Left ventricle myocardium inferior (tissue), 1 donor: Measurements from ENCODE around the gene PPP2R2C. TPM values are rescaled to one million over a fixed set of nuclear protein-coding genes. Genes with fewer than 3 reads are reported as not detected.

Source experiments
- DNase-seq: peaks from one replicate; pipeline ENCODE4 v3.0.0-alpha.2; 2020
- H3K27ac ChIP-seq: fragments of 200-600 bp; replicated peaks from 2 replicates; pipeline ENCODE4 v1.8.0; 2021
- H3K27me3 ChIP-seq: fragments of 200-600 bp; 2 replicates; pipeline ENCODE4 v1.8.0; 2021; ENCODE audit warnings: low read depth
- H3K36me3 ChIP-seq: fragments of 200-600 bp; 2 replicates; pipeline ENCODE4 v1.8.0; 2021
- H3K4me1 ChIP-seq: fragments of 200-600 bp; 2 replicates; pipeline ENCODE4 v1.8.0; 2021
- H3K4me3 ChIP-seq: fragments of 200-600 bp; 2 replicates; pipeline ENCODE4 v1.8.0; 2021; ENCODE audit warnings: mild to moderate bottlenecking, moderate library complexity
- H3K9me3 ChIP-seq: fragments of 200-600 bp; replicated peaks from 2 replicates; pipeline ENCODE4 v1.8.0; 2021
- intact Hi-C: fragments of 100-400 bp; cut with micrococcal nuclease; formaldehyde crosslinking; loops from one replicate; pipeline ENCODE4 v1.11.0; 2022
- total RNA-seq: library from RNA; stranded (reverse); fragmentation: NEBNext Ultra II Directional; extraction: Animal tissue kit (Norgen Biotek cat#: 25700); gene quantifications from one replicate; pipeline ENCODE4 v1.2.1, GENCODE V29; 2021
- TF ChIP-seq, protein P1 (sequence below): fragments of 200-600 bp; IDR thresholded peaks from 2 replicates; pipeline ENCODE4 v1.8.0; 2021; ENCODE audit warnings: antibody characterized with exemption, mild to moderate bottlenecking, borderline replicate concordance
- donor health status: DM: no; HTN: yes; CAD: no; lungs with severe emphysema.

PPP2R2C gene
- total RNA-seq, 1 donor from 2014 or later = 9.7 TPM

DNA sequence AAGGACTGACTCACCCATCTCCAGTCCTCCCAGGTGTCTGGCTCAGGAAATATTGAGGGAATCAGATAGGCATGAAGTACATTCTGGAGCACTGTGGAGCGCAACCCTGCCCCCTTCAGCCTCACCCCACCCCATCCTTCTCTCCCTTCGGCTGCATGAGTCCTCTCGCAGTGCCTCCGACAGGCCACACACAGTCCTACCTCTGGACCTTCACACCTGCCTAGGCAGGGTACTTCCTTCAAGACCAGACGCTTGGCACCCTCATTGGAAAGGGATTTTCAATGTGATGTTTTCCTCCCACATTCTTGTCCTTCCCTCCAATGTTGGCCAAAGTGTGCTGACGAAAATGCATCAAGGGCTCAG is 26.8 kb upstream of the PPP2R2C start:
- peaks cover 54% of the 10 kb centered on the region for H3K27me3 ChIP-seq
- TF ChIP-seq, protein P1, sequence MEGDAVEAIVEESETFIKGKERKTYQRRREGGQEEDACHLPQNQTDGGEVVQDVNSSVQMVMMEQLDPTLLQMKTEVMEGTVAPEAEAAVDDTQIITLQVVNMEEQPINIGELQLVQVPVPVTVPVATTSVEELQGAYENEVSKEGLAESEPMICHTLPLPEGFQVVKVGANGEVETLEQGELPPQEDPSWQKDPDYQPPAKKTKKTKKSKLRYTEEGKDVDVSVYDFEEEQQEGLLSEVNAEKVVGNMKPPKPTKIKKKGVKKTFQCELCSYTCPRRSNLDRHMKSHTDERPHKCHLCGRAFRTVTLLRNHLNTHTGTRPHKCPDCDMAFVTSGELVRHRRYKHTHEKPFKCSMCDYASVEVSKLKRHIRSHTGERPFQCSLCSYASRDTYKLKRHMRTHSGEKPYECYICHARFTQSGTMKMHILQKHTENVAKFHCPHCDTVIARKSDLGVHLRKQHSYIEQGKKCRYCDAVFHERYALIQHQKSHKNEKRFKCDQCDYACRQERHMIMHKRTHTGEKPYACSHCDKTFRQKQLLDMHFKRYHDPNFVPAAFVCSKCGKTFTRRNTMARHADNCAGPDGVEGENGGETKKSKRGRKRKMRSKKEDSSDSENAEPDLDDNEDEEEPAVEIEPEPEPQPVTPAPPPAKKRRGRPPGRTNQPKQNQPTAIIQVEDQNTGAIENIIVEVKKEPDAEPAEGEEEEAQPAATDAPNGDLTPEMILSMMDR = no peak
- DNase-seq = no peak
- intact Hi-C loops = no loop called here
- no peak overlapping the region for H3K27ac ChIP-seq
- H3K36me3 ChIP-seq = no peaks in the 10 kb centered on the region
- H3K9me3 ChIP-seq = peaks cover 7% of the 10 kb centered on the region
- no peaks in the 10 kb centered on the region for H3K4me1 ChIP-seq
- no peak overlapping the region for H3K4me3 ChIP-seq

DNA sequence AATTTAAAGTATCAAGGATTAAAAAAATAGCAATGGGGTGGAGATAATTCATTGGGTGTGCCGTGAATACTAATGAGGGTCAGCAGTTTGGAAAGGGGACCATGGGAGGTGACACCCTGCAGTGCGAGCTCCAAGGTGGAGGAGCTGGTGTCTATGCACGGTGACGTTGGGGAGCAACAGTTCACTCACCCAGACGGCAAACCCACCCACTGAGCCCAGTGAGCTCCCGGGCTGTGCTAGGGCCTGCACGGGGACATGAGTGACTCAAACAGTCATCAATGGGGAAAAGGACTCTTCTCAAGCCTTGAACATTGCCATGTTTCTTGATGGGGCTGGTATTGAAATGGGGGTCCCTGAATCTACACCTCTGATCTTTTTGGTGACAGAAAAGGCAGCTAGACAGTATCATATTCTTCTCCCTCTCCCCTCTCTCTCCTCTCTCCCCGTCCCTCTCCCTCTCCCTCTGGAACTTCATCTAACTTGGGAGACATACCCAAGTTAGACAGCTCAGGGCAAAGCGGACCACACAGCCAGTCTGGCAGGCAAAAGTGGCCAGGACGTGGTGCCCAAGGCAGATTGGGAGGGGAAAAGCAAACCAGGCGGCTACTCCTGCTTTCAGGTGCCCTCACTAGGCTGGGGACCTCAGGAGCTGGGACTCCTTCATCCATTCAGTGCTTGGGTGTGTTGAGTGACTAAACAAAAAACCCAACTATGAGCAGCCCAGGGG is 26.3 kb upstream of the PPP2R2C start:
- peaks cover 1% of the 10 kb centered on the region for H3K9me3 ChIP-seq
- peaks cover 60% of the 10 kb centered on the region for H3K27me3 ChIP-seq
- intact Hi-C loops = no loop called here
- TF ChIP-seq, protein P1 = no peak
- no peak overlapping the region for H3K4me3 ChIP-seq
- peaks cover 4% of the 10 kb centered on the region for H3K4me1 ChIP-seq
- no peaks in the 10 kb centered on the region for H3K36me3 ChIP-seq
- H3K27ac ChIP-seq = no peak overlapping the region
- DNase-seq = no peak

DNA sequence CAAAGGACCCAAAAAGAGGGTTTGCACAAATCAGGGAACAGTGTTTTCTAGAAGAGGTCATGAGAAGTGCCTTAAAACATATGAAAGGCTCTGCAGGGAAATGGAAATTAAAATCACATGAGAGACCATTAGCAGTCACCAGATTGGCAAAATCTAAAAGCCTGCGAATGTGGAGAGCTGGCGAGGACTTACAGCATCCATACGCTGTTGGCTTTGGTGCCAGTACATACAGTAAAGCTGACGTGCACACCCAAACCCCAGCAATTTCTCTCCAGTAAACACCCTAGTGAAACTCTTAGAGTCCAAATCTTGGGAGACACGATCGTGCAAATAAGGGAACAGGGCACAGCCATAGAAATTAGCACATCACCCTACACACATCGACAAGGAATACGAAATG is 25.4 kb upstream of the PPP2R2C start:
- Histone ChIP-seq H3K27ac (no peak overlapping the region), H3K9me3 (no peaks in the 10 kb centered on the region), H3K36me3 (no peaks in the 10 kb centered on the region), H3K27me3 (peaks cover 69% of the 10 kb centered on the region), H3K4me3 (no peak overlapping the region), H3K4me1 (peaks cover 6% of the 10 kb centered on the region)
- intact Hi-C loops = no loop called here
- TF ChIP-seq, protein P1 = no peak
- no peak for DNase-seq

DNA sequence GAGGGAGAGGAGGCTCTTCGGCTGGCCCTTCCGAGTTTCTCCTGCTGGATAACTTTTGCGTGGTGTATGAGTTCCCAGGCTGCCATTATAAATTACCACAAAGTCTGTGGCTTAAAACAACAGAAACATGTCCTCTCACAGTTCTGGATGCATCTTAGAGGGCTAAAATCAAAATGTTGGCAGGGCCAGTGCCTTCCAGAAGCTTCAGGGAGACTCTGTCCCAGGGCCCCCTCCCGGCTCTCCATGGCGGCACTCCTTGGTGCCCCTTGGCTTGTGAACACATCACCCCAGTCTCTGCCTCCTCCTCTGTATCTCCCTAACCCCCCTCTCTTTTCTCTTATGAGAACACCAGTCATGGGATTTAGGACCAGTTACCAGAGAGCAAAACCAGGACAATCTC is 23.3 kb upstream of the PPP2R2C start:
- Histone ChIP-seq H3K4me1 (peaks cover 6% of the 10 kb centered on the region), H3K9me3 (peaks cover 4% of the 10 kb centered on the region), H3K27ac (no peak overlapping the region), H3K36me3 (no peaks in the 10 kb centered on the region), H3K4me3 (no peak overlapping the region), H3K27me3 (peaks cover 74% of the 10 kb centered on the region)
- TF ChIP-seq, protein P1 = no peak
- intact Hi-C loops = no loop called here
- DNase-seq = no peak

DNA sequence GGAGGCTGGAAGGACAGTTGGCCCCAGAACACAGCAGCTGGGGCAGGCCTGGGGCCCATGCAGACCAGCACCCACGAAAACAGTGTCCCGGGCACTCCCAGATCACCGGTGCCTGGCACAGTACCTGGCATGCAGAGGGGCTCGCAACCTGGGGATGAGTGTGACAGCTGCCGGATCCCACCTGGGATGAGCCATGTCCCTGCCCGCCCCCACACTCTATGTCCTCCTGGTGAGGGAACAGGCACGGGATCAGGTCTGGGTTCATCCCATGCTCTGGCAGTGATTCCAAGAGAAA is 22.8 kb upstream of the PPP2R2C start:
- peaks cover 4% of the 10 kb centered on the region for H3K9me3 ChIP-seq
- DNase-seq = no peak
- no peak overlapping the region for H3K27ac ChIP-seq
- no peak overlapping the region for H3K4me3 ChIP-seq
- H3K4me1 ChIP-seq = peaks cover 6% of the 10 kb centered on the region
- TF ChIP-seq, protein P1 = no peak
- intact Hi-C loops = no loop called here
- H3K36me3 ChIP-seq = no peaks in the 10 kb centered on the region
- peaks cover 74% of the 10 kb centered on the region for H3K27me3 ChIP-seq
